PC-3 (cell line): ENCODE results near the gene HEXB. TPM values are rescaled to one million over a fixed set of nuclear protein-coding genes. Genes with fewer than 3 reads are reported as not detected.

ENCODE experiments used
- ATAC-seq: fragments of 200-7000 bp; cut with Tn5 transposase; 2 replicates; pipeline ENCODE4 v1.9.1; 2020; ENCODE audit warnings: mild to moderate bottlenecking, moderate library complexity
- BruUV-seq: library from RNA; stranded (reverse); fragments of 400-500 nt; replicated peaks from 2 replicates; lab custom pipeline; 2021; lab: Mats Ljungman, UMichigan
- CTCF ChIA-PET: fragments of 300-600 bp; sonication (Branson Sonifier 250); formaldehyde crosslinking; loops from one replicate; lab custom pipeline; 2022; ENCODE audit warnings: antibody characterized with exemption; lab: Charles Lee
- POLR2A ChIA-PET: fragments of 300-600 bp; sonication (Branson Sonifier 250); formaldehyde crosslinking; loops from one replicate; lab custom pipeline; 2022; ENCODE audit warnings: antibody characterized with exemption; ENCODE audit not compliant: unreplicated experiment; lab: Charles Lee
- DNase-seq: peaks from one replicate; pipeline ENCODE4 v3.0.0-alpha.2; 2015
- H2AFZ ChIP-seq: fragments of 300-600 bp; sonication (generic); 2 replicates; pipeline ENCODE4 v1.6.0; 2016; ENCODE audit warnings: antibody characterized with exemption, low read length
- H3F3A ChIP-seq: fragments of 300-600 bp; sonication (generic); one replicate; pipeline ENCODE4 v1.6.0; 2017; ENCODE audit warnings: antibody characterized with exemption, low read length, control low read depth, mild to moderate bottlenecking; ENCODE audit not compliant: unreplicated experiment
- H3K27ac ChIP-seq: fragments of 300-600 bp; sonication (generic); 2 replicates; pipeline ENCODE4 v1.5.1; 2016; ENCODE audit warnings: mild to moderate bottlenecking, low read length
- H3K27me3 ChIP-seq: fragments of 300-600 bp; sonication (generic); 2 replicates; pipeline ENCODE4 v1.6.1; 2016; ENCODE audit warnings: low read length, mixed read lengths
- H3K36me3 ChIP-seq: fragments of 300-600 bp; sonication (generic); 2 replicates; pipeline ENCODE4 v1.6.1; 2016; ENCODE audit warnings: low read depth, mixed run types, low read length, mixed read lengths
- H3K4me1 ChIP-seq: fragments of 300-600 bp; sonication (generic); 2 replicates; pipeline ENCODE4 v1.5.1; 2016; ENCODE audit warnings: low read length; ENCODE audit not compliant: insufficient read depth
- H3K4me2 ChIP-seq: fragments of 300-600 bp; sonication (generic); 2 replicates; pipeline ENCODE4 v1.6.0; 2016; ENCODE audit warnings: low read length
- H3K4me3 ChIP-seq: fragments of 300-600 bp; sonication (generic); 2 replicates; pipeline ENCODE4 v1.5.1; 2016; ENCODE audit warnings: mild to moderate bottlenecking, low read length, mixed read lengths
- H3K79me2 ChIP-seq: fragments of 300-600 bp; sonication (generic); 2 replicates; pipeline ENCODE4 v1.6.1; 2017; ENCODE audit warnings: low read length, mixed read lengths
- H3K9ac ChIP-seq: fragments of 300-600 bp; sonication (generic); 2 replicates; pipeline ENCODE4 v1.6.0; 2016; ENCODE audit warnings: mild to moderate bottlenecking, low read length
- H3K9me2 ChIP-seq: fragments of 300-600 bp; sonication (generic); replicated peaks from 2 replicates; pipeline ENCODE4 v1.6.1; 2016; ENCODE audit warnings: mixed run types, low read length, mixed read lengths
- H3K9me3 ChIP-seq: fragments of 300-600 bp; sonication (generic); 2 replicates; pipeline ENCODE4 v1.6.1; 2016; ENCODE audit warnings: low read length, mixed read lengths
- H4K20me1 ChIP-seq: fragments of 300-600 bp; sonication (generic); 2 replicates; pipeline ENCODE4 v1.6.1; 2016; ENCODE audit warnings: low read length, mixed read lengths
- CTCF ChIP-seq: fragments of 300-600 bp; sonication (generic); conservative IDR thresholded peaks from 2 replicates; pipeline ENCODE4 v1.5.1; 2017; ENCODE audit warnings: antibody characterized with exemption, low read depth, mild to moderate bottlenecking, low read length
- EZH2 ChIP-seq: fragments of 300-600 bp; sonication (generic); IDR thresholded peaks from one replicate; pipeline ENCODE4 v1.6.1; 2017; ENCODE audit warnings: antibody characterized with exemption, mild to moderate bottlenecking, low read length; ENCODE audit not compliant: unreplicated experiment
- EZH2phosphoT487 ChIP-seq: fragments of 300-600 bp; sonication (generic); IDR thresholded peaks from 2 replicates; pipeline ENCODE4 v1.6.1; 2018; ENCODE audit warnings: mild to moderate bottlenecking, antibody characterized with exemption, low read length, borderline replicate concordance
- intact Hi-C: fragments of 100-400 bp; cut with micrococcal nuclease; formaldehyde crosslinking; loops from 2 replicates; pipeline ENCODE4 v1.9.0; 2023
- total RNA-seq: library from RNA; depleted of rRNA; stranded (reverse); fragments of >200 nt; gene quantifications from 2 replicates; pipeline ENCODE4 v1.2.3, GENCODE V29; 2014

HEXB gene
- total RNA-seq, 1 experiment from 2014 or later = 91.5 TPM

GRCh38 chr5:74765929-74766328 lies 80.9 kb downstream of the HEXB start:
- peak overlapping the region; percentile 93 for H3K9ac ChIP-seq
- H3K27ac ChIP-seq = no peak overlapping the region
- peaks cover 2% of the 10 kb centered on the region; the same call in 1 of the 2 replicates for H3K36me3 ChIP-seq
- peak overlapping the region; percentile 89 for H3K4me2 ChIP-seq
- BruUV-seq = no TSS peak
- ChIA-PET CTCF (interaction anchor here (0.6 kb wide), 1 partner anchor 97 kb away, joined by 13 read pairs; no protein-coding TSS in a partner anchor), POLR2A (no interaction called here)
- peaks cover 62% of the 10 kb centered on the region for H3K79me2 ChIP-seq
- ATAC-seq (no peak), DNase-seq (no peak)
- no peaks in the 10 kb centered on the region for H3K27me3 ChIP-seq
- H3K4me1 ChIP-seq = peaks cover 46% of the 10 kb centered on the region
- H3K4me3 ChIP-seq = peak overlapping the region; percentile 97
- no peaks in the 10 kb centered on the region for H3K9me2 ChIP-seq
- no peak for TF ChIP-seq CTCF
- no peak for TF ChIP-seq EZH2
- TF ChIP-seq EZH2phosphoT487 = no peak
- peaks cover 8% of the 10 kb centered on the region for H3F3A ChIP-seq
- peaks cover 3% of the 10 kb centered on the region; the same call in 1 of the 2 replicates for H4K20me1 ChIP-seq
- H3K9me3 ChIP-seq = no peaks in the 10 kb centered on the region
- intact Hi-C loops = loop anchor here (2.0 to 5.0 kb wide), 2 partner anchors 136 to 153 kb away; no protein-coding TSS in a partner anchor
- H2AFZ ChIP-seq = peak overlapping the region; percentile 94

- ChIA-PET CTCF (interaction anchor here (0.6 kb wide), 1 partner anchor 130 kb away, joined by 3 read pairs; no protein-coding TSS in a partner anchor), POLR2A (no interaction called here)
- Histone ChIP-seq H4K20me1 (peaks cover 3% of the 10 kb centered on the region; the same call in 1 of the 2 replicates), H3K27ac (peak overlapping the region; percentile 27), H3K4me3 (peak overlapping the region; percentile 97), H3K4me1 (peaks cover 44% of the 10 kb centered on the region), H3K9me2 (no peaks in the 10 kb centered on the region), H3K36me3 (peaks cover 5% of the 10 kb centered on the region; the same call in 1 of the 2 replicates), H3K79me2 (peaks cover 60% of the 10 kb centered on the region), H3K9ac (peak overlapping the region; percentile 93), H3K27me3 (no peaks in the 10 kb centered on the region), H2AFZ (peak overlapping the region; percentile 94), H3K4me2 (peak overlapping the region; percentile 89), H3F3A (peaks cover 8% of the 10 kb centered on the region), H3K9me3 (no peaks in the 10 kb centered on the region)
- peak; percentile 45 for ATAC-seq
- BruUV-seq = TSS peak; percentile 75
- no peak for TF ChIP-seq EZH2phosphoT487
- no peak for TF ChIP-seq EZH2
- peak; percentile 56 for TF ChIP-seq CTCF
- peak; percentile 34 for DNase-seq
- intact Hi-C loops = loop anchor here (2.0 to 5.0 kb wide), 2 partner anchors 136 to 152 kb away; no protein-coding TSS in a partner anchor
Measured at GRCh38 chr5:74766418-74766848, 81.4 kb downstream of the HEXB start.
